Measurements from ENCODE around the gene ADGB. TPM values are rescaled to one million over a fixed set of nuclear protein-coding genes. Genes with fewer than 3 reads are reported as not detected.

The ADGB gene
- total RNA-seq, 2 experiments from 2014 or later, result not detected

DNA sequence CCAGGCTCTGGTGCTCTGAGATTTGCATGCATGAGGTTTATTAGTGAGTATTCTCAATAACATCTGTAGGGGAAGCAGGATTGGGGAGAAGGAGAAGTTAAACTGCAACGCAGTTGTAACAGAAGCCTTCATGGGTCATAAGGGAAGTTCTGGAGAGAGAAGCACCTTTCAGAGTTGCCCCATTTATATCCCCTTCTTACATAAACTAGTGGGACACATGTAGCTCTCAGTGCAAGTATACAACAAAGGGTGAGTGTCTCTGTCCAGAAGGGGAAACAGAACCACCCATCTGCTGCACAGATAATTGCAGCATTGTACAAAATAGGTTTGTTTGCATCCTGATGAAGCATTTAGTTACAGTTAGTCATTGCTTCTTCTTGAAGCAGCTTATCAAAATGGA, 4.3 kb upstream of the ADGB start:
- Mint-ChIP-seq H3K4me1 (peaks cover 3% of the 10 kb centered on the region), H3K27ac (no peak overlapping the region), H3K4me3 (no peak overlapping the region), H3K27me3 (peaks cover 14% of the 10 kb centered on the region), H3K36me3 (no peaks in the 10 kb centered on the region), H3K9me3 (no peaks in the 10 kb centered on the region)
- no peak for DNase-seq

DNA sequence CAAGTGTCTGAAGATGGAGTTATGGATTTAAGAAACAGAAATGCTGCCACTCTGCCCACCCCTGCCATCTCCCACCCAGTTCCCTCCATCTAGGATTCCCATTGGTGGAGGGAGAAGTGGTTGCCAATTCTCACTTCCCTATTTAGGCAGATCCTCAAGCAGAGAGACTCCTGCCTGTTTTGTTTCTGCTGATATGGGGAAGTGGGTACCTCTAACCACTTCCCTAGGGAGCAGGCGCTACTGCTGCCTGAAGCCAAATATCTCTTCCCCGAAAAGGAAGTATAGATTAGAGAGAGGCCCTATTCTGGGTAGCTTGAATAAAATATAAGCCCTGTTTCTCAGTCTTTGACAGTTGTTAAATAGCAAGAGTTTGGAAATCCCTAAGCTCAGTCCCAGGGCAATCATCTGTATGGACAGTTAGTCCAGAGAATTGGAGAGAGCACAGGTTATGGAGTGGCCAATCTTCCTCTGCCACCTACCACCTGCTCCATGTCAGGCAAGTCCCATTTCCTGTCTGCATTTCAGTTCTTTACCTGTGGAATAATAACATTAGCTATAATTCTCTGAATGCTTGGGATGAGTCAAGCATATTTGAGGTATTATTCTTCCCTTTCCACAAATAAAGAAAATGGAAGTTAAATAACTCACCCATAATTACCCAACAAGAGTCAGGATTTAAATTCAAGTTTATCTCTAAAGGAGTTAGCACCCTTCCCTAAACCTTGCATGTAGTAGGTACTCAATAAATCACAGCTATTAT, 2.6 kb upstream of the ADGB start:
- Mint-ChIP-seq H3K4me3 (no peak overlapping the region), H3K9me3 (no peaks in the 10 kb centered on the region), H3K27me3 (peaks cover 27% of the 10 kb centered on the region), H3K36me3 (no peaks in the 10 kb centered on the region), H3K27ac (no peak overlapping the region), H3K4me1 (peaks cover 3% of the 10 kb centered on the region)
- no peak for DNase-seq

DNA sequence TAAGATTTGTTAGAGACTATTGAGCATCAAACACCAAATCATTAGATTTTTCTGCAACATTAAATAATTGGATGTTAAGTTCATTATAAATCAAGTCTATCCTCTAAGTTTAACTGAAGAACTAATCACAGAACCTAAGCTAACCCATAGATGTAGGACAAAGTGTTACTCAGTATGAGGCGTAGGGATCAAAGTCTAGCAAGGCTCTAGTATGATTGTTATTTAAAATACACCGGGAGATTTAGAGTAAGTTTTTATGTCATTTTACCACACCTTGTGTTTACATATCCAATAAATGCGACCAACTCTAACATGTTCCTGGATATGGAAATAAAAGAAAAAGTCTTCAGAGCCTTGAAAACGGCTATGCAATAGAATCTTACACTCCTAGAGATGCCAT, 2.6 kb downstream of the ADGB start:
- no peak overlapping the region for H3K27ac Mint-ChIP-seq
- no peaks in the 10 kb centered on the region for H3K36me3 Mint-ChIP-seq
- no peak for DNase-seq
- peaks cover 3% of the 10 kb centered on the region for H3K4me1 Mint-ChIP-seq
- no peaks in the 10 kb centered on the region for H3K9me3 Mint-ChIP-seq
- no peak overlapping the region for H3K4me3 Mint-ChIP-seq
- peaks cover 24% of the 10 kb centered on the region for H3K27me3 Mint-ChIP-seq

GRCh38 chr6:146602526-146602925, 3.8 kb downstream of the ADGB start:
- no peak for DNase-seq
- Mint-ChIP-seq H3K4me3 (no peak overlapping the region), H3K4me1 (peaks cover 3% of the 10 kb centered on the region), H3K36me3 (no peaks in the 10 kb centered on the region), H3K27ac (no peak overlapping the region), H3K27me3 (peaks cover 24% of the 10 kb centered on the region), H3K9me3 (no peaks in the 10 kb centered on the region)

DNA sequence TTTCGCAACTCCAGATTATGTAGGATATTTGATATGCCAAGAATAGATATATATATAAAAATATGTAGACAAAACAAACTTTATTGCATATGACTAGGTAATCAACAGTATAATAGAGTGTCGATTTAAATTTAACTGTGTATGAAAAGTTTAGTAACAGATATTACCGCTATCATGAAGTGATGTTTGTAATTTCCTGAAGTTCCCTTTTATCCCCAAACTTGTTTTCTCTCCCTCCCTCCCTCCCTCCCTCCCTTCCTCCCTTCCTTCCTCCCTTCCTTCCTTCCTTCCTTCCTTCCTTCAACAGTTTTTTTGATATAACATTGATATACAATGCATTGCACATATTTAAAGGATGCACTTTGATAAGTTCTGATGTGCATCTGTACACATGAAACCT, 15.2 kb downstream of the ADGB start:
- no peak for DNase-seq
- no peak overlapping the region for H3K4me3 Mint-ChIP-seq
- H3K9me3 Mint-ChIP-seq, result no peaks in the 10 kb centered on the region
- H3K27me3 Mint-ChIP-seq, result no peaks in the 10 kb centered on the region
- H3K4me1 Mint-ChIP-seq, result no peaks in the 10 kb centered on the region
- H3K27ac Mint-ChIP-seq, result no peak overlapping the region
- no peaks in the 10 kb centered on the region for H3K36me3 Mint-ChIP-seq

DNA sequence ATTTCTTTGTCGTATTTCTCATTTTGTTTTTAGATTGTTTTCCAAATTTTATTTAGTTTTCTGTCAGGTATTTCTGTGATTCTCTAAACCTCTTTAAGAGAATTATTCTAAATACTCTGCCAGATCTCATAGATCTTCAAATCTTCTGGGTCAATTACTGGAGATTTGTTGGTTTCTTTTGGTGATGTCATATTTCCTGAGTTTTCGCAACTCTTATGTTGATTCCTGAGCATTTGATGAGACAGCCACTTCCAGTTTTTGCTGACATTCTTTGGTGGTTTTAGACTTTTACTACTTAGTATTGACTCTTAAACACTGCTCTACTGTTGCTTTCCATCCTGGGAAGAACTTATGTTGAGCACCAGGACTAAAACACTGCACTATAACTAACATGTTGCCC, 21.9 kb downstream of the ADGB start:
- H3K27ac Mint-ChIP-seq, result no peak overlapping the region
- H3K9me3 Mint-ChIP-seq, result peaks cover 4% of the 10 kb centered on the region

GRCh38 chr6:146628350-146628749, 29.6 kb downstream of the ADGB start:
- H3K27me3 Mint-ChIP-seq, result peaks cover 13% of the 10 kb centered on the region
- H3K9me3 Mint-ChIP-seq, result no peaks in the 10 kb centered on the region
- no peak for DNase-seq
- H3K36me3 Mint-ChIP-seq, result no peaks in the 10 kb centered on the region
- no peak overlapping the region for H3K4me3 Mint-ChIP-seq
- no peaks in the 10 kb centered on the region for H3K4me1 Mint-ChIP-seq
- no peak overlapping the region for H3K27ac Mint-ChIP-seq

More for the DNA sequence above, 21.9 kb downstream of the ADGB start:
- Mint-ChIP-seq H3K4me3 (no peak overlapping the region), H3K27me3 (no peaks in the 10 kb centered on the region), H3K36me3 (no peaks in the 10 kb centered on the region), H3K4me1 (no peaks in the 10 kb centered on the region)
- DNase-seq, result no peak

DNA sequence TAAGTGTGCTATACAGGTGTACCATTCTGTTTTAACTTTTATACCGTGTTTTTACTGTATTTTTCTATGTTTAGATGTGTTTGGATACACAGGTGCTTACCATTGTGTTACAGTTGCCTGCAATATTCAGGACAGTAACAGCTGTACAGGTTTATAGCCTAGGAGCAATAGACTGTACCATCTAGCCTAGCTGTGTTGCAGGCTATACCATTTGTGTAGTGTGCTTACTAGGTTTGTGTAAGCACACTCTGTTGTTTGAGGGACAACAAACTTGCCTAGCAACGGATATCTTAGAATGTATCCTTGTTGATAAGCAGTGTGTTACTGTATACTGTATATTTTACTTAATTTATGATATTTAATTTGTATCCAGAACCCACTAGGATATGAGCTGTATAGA, 35.2 kb downstream of the ADGB start:
- no peaks in the 10 kb centered on the region for H3K9me3 Mint-ChIP-seq

DNA sequence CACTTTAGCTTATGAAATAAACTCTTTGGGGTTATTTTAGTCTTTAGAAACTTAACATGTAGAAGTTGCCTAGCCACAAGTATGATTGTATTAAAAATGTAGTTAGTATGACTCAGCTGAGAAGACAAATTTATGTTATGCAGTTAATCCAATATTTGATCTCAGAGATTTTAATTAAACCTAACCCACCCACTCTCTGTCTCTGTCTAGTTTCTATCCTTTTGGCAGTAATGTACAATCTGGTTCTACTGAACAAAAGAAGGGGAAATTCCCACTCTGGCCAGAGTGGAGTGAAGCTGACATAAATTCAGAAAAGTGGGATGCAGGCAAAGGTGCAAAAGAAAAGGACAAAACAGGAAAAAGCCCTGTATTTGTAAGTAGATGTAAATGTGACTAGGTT, 36.4 kb downstream of the ADGB start:
- Mint-ChIP-seq H3K4me1 (no peaks in the 10 kb centered on the region), H3K9me3 (no peaks in the 10 kb centered on the region), H3K27me3 (peaks cover 16% of the 10 kb centered on the region), H3K36me3 (no peaks in the 10 kb centered on the region), H3K27ac (no peak overlapping the region), H3K4me3 (no peak overlapping the region)
- no peak for DNase-seq

More for the DNA sequence above, 35.2 kb downstream of the ADGB start:
- Mint-ChIP-seq H3K27ac (no peak overlapping the region), H3K4me1 (no peaks in the 10 kb centered on the region), H3K36me3 (no peaks in the 10 kb centered on the region), H3K27me3 (peaks cover 16% of the 10 kb centered on the region), H3K4me3 (no peak overlapping the region)
- no peak for DNase-seq

- H3K9me3 Mint-ChIP-seq, result no peaks in the 10 kb centered on the region
- H3K4me1 Mint-ChIP-seq, result no peaks in the 10 kb centered on the region
- no peak for DNase-seq
- H3K36me3 Mint-ChIP-seq, result no peaks in the 10 kb centered on the region
- H3K4me3 Mint-ChIP-seq, result no peak overlapping the region
- H3K27ac Mint-ChIP-seq, result no peak overlapping the region
- H3K27me3 Mint-ChIP-seq, result peaks cover 13% of the 10 kb centered on the region
Measured at GRCh38 chr6:146636481-146636880, 37.7 kb downstream of the ADGB start.

- no peak overlapping the region for H3K4me3 Mint-ChIP-seq
- H3K27me3 Mint-ChIP-seq, result peaks cover 4% of the 10 kb centered on the region
- H3K36me3 Mint-ChIP-seq, result no peaks in the 10 kb centered on the region
- H3K9me3 Mint-ChIP-seq, result no peaks in the 10 kb centered on the region
- H3K27ac Mint-ChIP-seq, result no peak overlapping the region
- DNase-seq, result no peak
- H3K4me1 Mint-ChIP-seq, result no peaks in the 10 kb centered on the region
Measured at GRCh38 chr6:146642921-146643320, 44.1 kb downstream of the ADGB start.

- Mint-ChIP-seq H3K36me3 (no peaks in the 10 kb centered on the region), H3K9me3 (peaks cover 3% of the 10 kb centered on the region), H3K27me3 (no peaks in the 10 kb centered on the region), H3K4me1 (no peaks in the 10 kb centered on the region), H3K4me3 (no peak overlapping the region), H3K27ac (no peak overlapping the region)
- DNase-seq, result no peak
Measured at GRCh38 chr6:146650799-146651481, 52.2 kb downstream of the ADGB start.

- no peak for DNase-seq
- Mint-ChIP-seq H3K4me1 (no peaks in the 10 kb centered on the region), H3K27ac (no peak overlapping the region), H3K4me3 (no peak overlapping the region), H3K36me3 (no peaks in the 10 kb centered on the region), H3K27me3 (no peaks in the 10 kb centered on the region), H3K9me3 (peaks cover 3% of the 10 kb centered on the region)
Measured at GRCh38 chr6:146651482-146651863, 52.7 kb downstream of the ADGB start.

DNA sequence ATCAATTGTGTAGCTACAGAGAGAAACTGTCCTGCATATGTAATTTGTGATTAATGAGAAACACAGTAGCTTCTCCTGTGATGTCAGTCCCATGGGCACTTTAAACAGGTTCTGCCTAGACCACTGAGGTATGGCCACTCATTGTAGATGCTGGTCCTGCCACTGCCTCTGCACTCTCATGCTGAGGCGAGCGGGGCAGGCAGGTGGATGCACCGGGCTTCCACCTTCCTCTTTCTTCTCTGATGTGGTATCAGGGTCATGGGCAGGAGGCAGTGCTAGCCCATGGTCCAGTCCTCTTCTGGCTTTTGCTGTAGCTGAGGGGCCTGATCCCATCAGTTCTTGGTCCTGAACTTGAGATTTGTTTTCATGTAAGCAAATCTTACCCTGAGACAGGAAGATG, 58.7 kb downstream of the ADGB start:
- H3K4me3 Mint-ChIP-seq, result no peak overlapping the region
- no peak overlapping the region for H3K27ac Mint-ChIP-seq
- no peaks in the 10 kb centered on the region for H3K36me3 Mint-ChIP-seq
- H3K27me3 Mint-ChIP-seq, result no peaks in the 10 kb centered on the region
- H3K4me1 Mint-ChIP-seq, result no peaks in the 10 kb centered on the region
- no peak for DNase-seq
- H3K9me3 Mint-ChIP-seq, result peaks cover 6% of the 10 kb centered on the region

- no peaks in the 10 kb centered on the region for H3K36me3 Mint-ChIP-seq
- H3K4me1 Mint-ChIP-seq, result no peaks in the 10 kb centered on the region
- H3K4me3 Mint-ChIP-seq, result no peak overlapping the region
- no peaks in the 10 kb centered on the region for H3K27me3 Mint-ChIP-seq
- H3K27ac Mint-ChIP-seq, result no peak overlapping the region
- no peak for DNase-seq
- peaks cover 6% of the 10 kb centered on the region for H3K9me3 Mint-ChIP-seq
Measured at GRCh38 chr6:146664871-146665360, 66.1 kb downstream of the ADGB start.

GRCh38 chr6:146666909-146667308, 68.1 kb downstream of the ADGB start:
- Mint-ChIP-seq H3K36me3 (no peaks in the 10 kb centered on the region), H3K4me1 (no peaks in the 10 kb centered on the region), H3K4me3 (no peak overlapping the region), H3K27ac (no peak overlapping the region), H3K27me3 (no peaks in the 10 kb centered on the region), H3K9me3 (peaks cover 2% of the 10 kb centered on the region)
- no peak for DNase-seq
